Suprapubic skin (tissue), 4 donors: ENCODE results near the gene LAMB2. TPM values are rescaled to one million over a fixed set of nuclear protein-coding genes. Genes with fewer than 3 reads are reported as not detected.
A peak's percentile ranks its signal among the peaks of the same experiment; 100 is the strongest.

Experiments
- DNase-seq, 2 donors: peaks; one replicate each; pipeline ENCODE4 v3.0.0-alpha.2; 2019; ENCODE audit warnings: low spot score in 2 of 2
- H3K27ac ChIP-seq: fragments of 200-600 bp; sonication (generic); one replicate; pipeline ENCODE4 v1.5.1; 2019
- H3K27me3 ChIP-seq: fragments of 200-600 bp; sonication (generic); one replicate; pipeline ENCODE4 v1.5.1; 2019
- H3K36me3 ChIP-seq: fragments of 200-600 bp; sonication (generic); one replicate; pipeline ENCODE4 v1.5.1; 2019
- H3K4me1 ChIP-seq: fragments of 200-600 bp; sonication (generic); one replicate; pipeline ENCODE4 v1.5.1; 2019
- H3K4me3 ChIP-seq: fragments of 200-600 bp; sonication (generic); one replicate; pipeline ENCODE4 v1.5.1; 2019; ENCODE audit warnings: mild to moderate bottlenecking
- H3K9me3 ChIP-seq: fragments of 200-600 bp; sonication (generic); one replicate; pipeline ENCODE4 v1.5.1; 2019
- CTCF ChIP-seq, 2 donors: fragments of 200-600 bp in 1 of 2; fragments of 450-650 bp in 1 of 2; sonication (generic) in 1 of 2; IDR thresholded peaks; one replicate each; pipeline ENCODE4 v1.5.1; 2016 to 2019; ENCODE audit warnings: antibody characterized with exemption in 2 of 2, mild to moderate bottlenecking in 1 of 2, moderate library complexity in 1 of 2
- EP300 ChIP-seq: sonication (generic); formaldehyde crosslinking; IDR thresholded peaks from one replicate; pipeline ENCODE4 v1.6.1; 2017; ENCODE audit warnings: antibody characterized with exemption
- POLR2A ChIP-seq, 2 donors: fragments of 450-650 bp; IDR thresholded peaks; one replicate each; pipeline ENCODE4 v1.6.1; 2017; ENCODE audit warnings: antibody characterized with exemption in 2 of 2, mild to moderate bottlenecking in 2 of 2, moderate library complexity in 2 of 2
- POLR2AphosphoS5 ChIP-seq, 3 donors: sonication (generic); formaldehyde crosslinking; IDR thresholded peaks; one replicate each; pipeline ENCODE4 v1.6.1; 2017; ENCODE audit warnings: antibody characterized with exemption in 3 of 3
- WGBS: methylation state at CpG from one replicate; pipeline ENCODE4 v1.1.5; 2018; 5-methylcytosine and 5-hydroxymethylcytosine counted together
- total RNA-seq, 4 donors: library from RNA; depleted of rRNA; stranded (reverse); fragments of >200 nt; gene quantifications; one replicate each; pipeline ENCODE4 v1.1.0, GENCODE V29; 2016

The LAMB2 gene
- total RNA-seq, 4 donors from 2014 or later = 333 to 563 (median 501) TPM

GRCh38 chr3:49111347-49111746 is 21.5 kb downstream of the LAMB2 start:
- Histone ChIP-seq H3K9me3 (no peaks in the 10 kb centered on the region), H3K36me3 (peaks cover 90% of the 10 kb centered on the region), H3K4me1 (no peaks in the 10 kb centered on the region), H3K27ac (no peak overlapping the region), H3K27me3 (no peaks in the 10 kb centered on the region), H3K4me3 (no peak overlapping the region)
- no peak for DNase-seq
- TF ChIP-seq EP300 (no peak), POLR2AphosphoS5 (IDR thresholded peaks at IDR 0.05) (no peak)
- 59% methylated on average over 5 of the region's 6 CpGs for whole genome bisulfite sequencing

GRCh38 chr3:49110780-49111179 is 22.1 kb downstream of the LAMB2 start:
- TF ChIP-seq POLR2A (IDR thresholded peaks at IDR 0.05) (no peak), POLR2AphosphoS5 (IDR thresholded peaks at IDR 0.05) (no peak), CTCF (IDR thresholded peaks at IDR 0.05) (no peak), EP300 (no peak)
- WGBS = 77% methylated on average over 5 of the region's 13 CpGs

GRCh38 chr3:49108346-49108745 is 24.5 kb downstream of the LAMB2 start:
- Histone ChIP-seq H3K9me3 (no peaks in the 10 kb centered on the region), H3K27ac (no peak overlapping the region), H3K36me3 (peaks cover 60% of the 10 kb centered on the region), H3K4me3 (no peak overlapping the region), H3K4me1 (peaks cover 21% of the 10 kb centered on the region), H3K27me3 (no peaks in the 10 kb centered on the region)
- no peak for DNase-seq
- no peak for TF ChIP-seq CTCF (IDR thresholded peaks at IDR 0.05)
- no peak for TF ChIP-seq EP300
- TF ChIP-seq POLR2A (IDR thresholded peaks at IDR 0.05) = no peak
- no peak for TF ChIP-seq POLR2AphosphoS5 (IDR thresholded peaks at IDR 0.05)
- WGBS = 70% methylated on average over 8 of the region's 14 CpGs

More at GRCh38 chr3:49110780-49111179, 22.1 kb downstream of the LAMB2 start:
- Histone ChIP-seq H3K27me3 (no peaks in the 10 kb centered on the region), H3K27ac (no peak overlapping the region), H3K9me3 (no peaks in the 10 kb centered on the region), H3K4me3 (no peak overlapping the region), H3K36me3 (peaks cover 84% of the 10 kb centered on the region), H3K4me1 (peaks cover 2% of the 10 kb centered on the region)
- DNase-seq = no peak

DNA sequence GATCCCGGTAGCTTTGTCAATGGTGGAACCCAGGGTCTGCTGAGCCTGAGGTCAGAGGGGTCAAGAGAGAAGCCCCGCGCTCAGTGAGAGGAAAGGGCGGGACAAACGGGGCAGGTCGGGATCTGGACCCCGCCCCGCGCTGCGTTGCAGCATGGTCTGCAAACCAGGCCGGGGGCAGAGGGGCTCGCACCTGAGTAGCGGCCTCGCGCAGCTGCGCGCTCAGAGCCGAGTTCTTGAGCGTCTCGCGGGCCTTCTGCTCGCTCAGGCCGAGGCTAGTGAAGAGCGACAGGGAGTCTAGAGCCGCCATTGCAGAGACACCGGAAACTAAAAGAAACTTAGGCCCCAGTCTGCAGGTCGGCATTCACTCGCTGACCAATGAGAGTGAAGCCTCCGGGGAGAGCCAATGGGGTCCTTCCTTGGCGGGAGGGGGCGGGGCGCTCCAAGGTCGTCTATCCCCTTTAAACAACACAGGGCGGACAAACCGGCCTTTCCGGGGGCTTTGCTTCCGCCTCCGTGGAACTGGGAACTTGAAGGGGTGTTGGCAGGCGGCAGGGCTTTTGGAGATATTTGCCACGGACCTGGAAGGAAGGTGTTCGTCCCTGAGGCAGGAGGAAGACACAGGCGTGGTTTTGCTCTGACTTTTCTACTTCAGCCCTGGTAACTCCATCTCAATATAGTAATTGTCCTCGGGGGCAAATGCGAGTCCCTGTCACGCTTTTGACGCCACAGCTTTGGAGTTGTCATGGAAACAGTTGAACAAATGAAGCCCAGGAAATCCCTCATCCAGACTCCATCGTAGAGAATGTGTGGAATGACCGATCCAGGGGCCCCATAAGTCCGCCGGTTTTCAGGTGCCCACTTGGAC is 28.2 kb downstream of the LAMB2 start, which contains the start of gene QARS1:
QARS1 (minus strand) TSS at position 331 of the 865 bp plus-strand sequence; CDS start at position 307, 24 bp downstream.
- Histone ChIP-seq H3K9me3 (no peaks in the 10 kb centered on the region), H3K27ac (peak within 1 kb of the TSS; percentile 90), H3K4me1 (peaks cover 26% of the 10 kb centered on the region), H3K27me3 (no peaks in the 10 kb centered on the region), H3K36me3 (peaks cover 58% of the 10 kb centered on the region), H3K4me3 (peak within 1 kb of the TSS; percentile 95)
- WGBS = 2% methylated on average over 33 of the region's 50 CpGs
- peak; percentile 97 to 98 for DNase-seq
- TF ChIP-seq CTCF (IDR thresholded peaks at IDR 0.05) (no peak), POLR2A (IDR thresholded peaks at IDR 0.05) (no peak), POLR2AphosphoS5 (IDR thresholded peaks at IDR 0.05) (peak in 2 of 3 donors; percentile 61 to 69), EP300 (no peak)

- peaks cover 26% of the 10 kb centered on the region for H3K4me1 ChIP-seq
- WGBS = 8% methylated on average over 8 of the region's 8 CpGs
- H3K9me3 ChIP-seq = no peaks in the 10 kb centered on the region
- peaks cover 58% of the 10 kb centered on the region for H3K36me3 ChIP-seq
- peak overlapping the region; percentile 90 for H3K27ac ChIP-seq
- H3K4me3 ChIP-seq = peak overlapping the region; percentile 95
- DNase-seq = no peak
- no peak for TF ChIP-seq CTCF (IDR thresholded peaks at IDR 0.05)
- no peak for TF ChIP-seq POLR2A (IDR thresholded peaks at IDR 0.05)
- no peak for TF ChIP-seq POLR2AphosphoS5 (IDR thresholded peaks at IDR 0.05)
- no peak for TF ChIP-seq EP300
- no peaks in the 10 kb centered on the region for H3K27me3 ChIP-seq
These were observed 28.8 kb downstream of the LAMB2 start for GRCh38 chr3:49104052-49104426.
